Right lobe of liver (tissue), 6 donors: ENCODE results near the gene SLC9B1. TPM values are rescaled to one million over a fixed set of nuclear protein-coding genes. Genes with fewer than 3 reads are reported as not detected.
A peak's percentile ranks its signal among the peaks of the same experiment; 100 is the strongest.

Experiments
- ATAC-seq, 4 donors: fragments of 200-7000 bp; cut with Tn5 transposase; one replicate each; pipeline ENCODE4 v1.9.1; 2020; ENCODE audit warnings: mild to moderate bottlenecking in 4 of 4, moderate library complexity in 4 of 4
- DNase-seq, 3 donors: peaks; one replicate each; pipeline ENCODE4 v3.0.0-alpha.2; 2020
- H3K27ac ChIP-seq, 3 donors: fragments of 200-600 bp; one replicate each; pipeline ENCODE4 v1.8.0; 2022
- H3K27me3 ChIP-seq, 2 donors: fragments of 200-600 bp; one replicate each; pipeline ENCODE4 v1.8.0; 2022
- H3K36me3 ChIP-seq, 4 donors: fragments of 200-600 bp; sonication (generic) in 1 of 4; one replicate each; pipeline versions ENCODE4 v1.5.1 to v1.8.0; 2017 to 2022; ENCODE audit warnings: control low read depth in 1 of 4
- H3K4me1 ChIP-seq, 4 donors: fragments of 200-600 bp; sonication (generic) in 1 of 4; one replicate each; pipeline versions ENCODE4 v1.5.1 to v1.8.0; 2017 to 2022; ENCODE audit warnings: control low read depth in 1 of 4
- H3K4me3 ChIP-seq, 3 donors: fragments of 200-600 bp; one replicate each; pipeline ENCODE4 v1.8.0; 2022
- H3K9me3 ChIP-seq, 4 donors: fragments of 200-600 bp; sonication (generic) in 1 of 4; one replicate each; pipeline versions ENCODE4 v1.5.1 to v1.8.0; 2017 to 2022; ENCODE audit warnings: control low read depth in 1 of 4
- POLR2A ChIP-seq: fragments of 450-650 bp; IDR thresholded peaks from one replicate; pipeline ENCODE4 v1.6.1; 2017; ENCODE audit warnings: antibody characterized with exemption, mild to moderate bottlenecking
- WGBS: methylation state at CpG from one replicate; pipeline ENCODE4 v1.1.6; 2018; ENCODE audit warnings: low coverage, low lambda C conversion rate; ENCODE audit not compliant: insufficient coverage; ENCODE audit errors: missing lambda C conversion rate; 5-methylcytosine and 5-hydroxymethylcytosine counted together
- intact Hi-C, 2 donors: fragments of 100-400 bp; cut with DNase I; formaldehyde crosslinking; loops; one replicate each; pipeline versions ENCODE4 v1.11.2 to v1.14.1; 2022
- total RNA-seq, 6 experiments: library from RNA; depleted of rRNA in 2 of 6; stranded (reverse); fragments of >200 nt in 2 of 6; fragmentation: NEBNext Ultra II Directional in 3 of 6; extraction: Animal tissue kit (Norgen Biotek cat#: 25700) in 3 of 6; gene quantifications; one replicate each; pipeline versions ENCODE4 v1.1.0 to v1.2.4, GENCODE V29; 2016 to 2023
- TF ChIP-seq, protein P1 (sequence below), 4 donors: fragments of 200-600 bp in 3 of 4; fragments of 450-650 bp in 1 of 4; IDR thresholded peaks; one replicate each; pipeline versions ENCODE4 v1.5.1 to v1.8.0; 2016 to 2022; ENCODE audit warnings: antibody characterized with exemption in 4 of 4, mild to moderate bottlenecking in 2 of 4
- donor health status: DM: no; HTN: yes; CAD: no.
- donor health status: DM: no; HTN: no; CAD: no.
- donor health status: DM: no; HTN: no; CAD: no.
- donor health status: DM: no; HTN: yes; CAD: no.
- donor health status: DM: no; HTN: yes; CAD: no.

The SLC9B1 gene
- total RNA-seq, 6 experiments from 2014 or later, result 0.24 to 0.56 (median 0.51) TPM; not detected in 2

DNA sequence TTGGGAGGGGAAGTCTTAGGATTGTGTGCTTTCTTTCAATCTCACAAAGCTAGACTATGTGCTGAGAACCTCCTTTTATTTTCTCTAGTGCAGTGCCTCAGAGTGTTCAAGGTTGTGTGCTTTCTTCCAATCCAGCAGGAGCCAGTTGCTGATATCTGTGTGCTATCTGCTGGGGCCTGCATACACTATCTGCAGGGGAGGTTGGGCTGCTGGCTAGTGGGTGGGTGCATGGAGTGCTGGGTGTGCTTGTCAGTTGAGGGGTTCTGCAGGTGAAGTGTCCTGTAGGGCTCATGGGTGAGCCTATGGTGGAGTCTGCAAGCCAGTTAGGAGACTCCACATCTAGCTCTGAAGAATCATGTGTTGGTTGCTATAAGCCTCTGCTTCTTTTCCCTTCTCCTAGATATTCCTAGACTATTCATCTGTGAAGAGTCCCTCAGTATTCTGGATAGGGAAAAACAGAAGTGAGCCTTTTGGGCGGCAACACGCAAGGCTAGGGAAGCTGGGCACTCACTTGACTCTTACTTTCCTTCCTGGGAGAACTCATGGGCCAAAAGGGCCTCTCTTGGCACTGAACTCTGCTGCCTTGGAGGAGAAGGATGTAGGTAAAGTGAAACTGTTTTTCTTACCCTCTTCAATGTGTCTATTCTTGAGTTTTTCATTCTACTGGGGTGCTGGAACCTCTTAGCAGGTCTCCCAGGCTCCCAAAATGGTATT lies 158.7 kb downstream of the SLC9B1 start:
- no CpG with 5 or more reads among the region's 2 CpGs for WGBS
- intact Hi-C loops, result no loop called here
- H3K4me3 ChIP-seq, result no peak overlapping the region
- H3K27ac ChIP-seq, result no peak overlapping the region
- no peaks in the 10 kb centered on the region for H3K27me3 ChIP-seq
- peak in 3 of 4 donors; percentile 41 to 58 (median 54) for ATAC-seq
- DNase-seq, result no peak
- H3K9me3 ChIP-seq, result peaks cover 0 to 7% (median 0%) of the 10 kb centered on the region in 4 donors
- TF ChIP-seq POLR2A, result no peak
- TF ChIP-seq, protein P1, sequence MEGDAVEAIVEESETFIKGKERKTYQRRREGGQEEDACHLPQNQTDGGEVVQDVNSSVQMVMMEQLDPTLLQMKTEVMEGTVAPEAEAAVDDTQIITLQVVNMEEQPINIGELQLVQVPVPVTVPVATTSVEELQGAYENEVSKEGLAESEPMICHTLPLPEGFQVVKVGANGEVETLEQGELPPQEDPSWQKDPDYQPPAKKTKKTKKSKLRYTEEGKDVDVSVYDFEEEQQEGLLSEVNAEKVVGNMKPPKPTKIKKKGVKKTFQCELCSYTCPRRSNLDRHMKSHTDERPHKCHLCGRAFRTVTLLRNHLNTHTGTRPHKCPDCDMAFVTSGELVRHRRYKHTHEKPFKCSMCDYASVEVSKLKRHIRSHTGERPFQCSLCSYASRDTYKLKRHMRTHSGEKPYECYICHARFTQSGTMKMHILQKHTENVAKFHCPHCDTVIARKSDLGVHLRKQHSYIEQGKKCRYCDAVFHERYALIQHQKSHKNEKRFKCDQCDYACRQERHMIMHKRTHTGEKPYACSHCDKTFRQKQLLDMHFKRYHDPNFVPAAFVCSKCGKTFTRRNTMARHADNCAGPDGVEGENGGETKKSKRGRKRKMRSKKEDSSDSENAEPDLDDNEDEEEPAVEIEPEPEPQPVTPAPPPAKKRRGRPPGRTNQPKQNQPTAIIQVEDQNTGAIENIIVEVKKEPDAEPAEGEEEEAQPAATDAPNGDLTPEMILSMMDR (IDR thresholded peaks at IDR 0.05), result no peak
- H3K4me1 ChIP-seq, result peaks cover 0 to 6% (median 0%) of the 10 kb centered on the region in 4 donors
- no peaks in the 10 kb centered on the region for H3K36me3 ChIP-seq

DNA sequence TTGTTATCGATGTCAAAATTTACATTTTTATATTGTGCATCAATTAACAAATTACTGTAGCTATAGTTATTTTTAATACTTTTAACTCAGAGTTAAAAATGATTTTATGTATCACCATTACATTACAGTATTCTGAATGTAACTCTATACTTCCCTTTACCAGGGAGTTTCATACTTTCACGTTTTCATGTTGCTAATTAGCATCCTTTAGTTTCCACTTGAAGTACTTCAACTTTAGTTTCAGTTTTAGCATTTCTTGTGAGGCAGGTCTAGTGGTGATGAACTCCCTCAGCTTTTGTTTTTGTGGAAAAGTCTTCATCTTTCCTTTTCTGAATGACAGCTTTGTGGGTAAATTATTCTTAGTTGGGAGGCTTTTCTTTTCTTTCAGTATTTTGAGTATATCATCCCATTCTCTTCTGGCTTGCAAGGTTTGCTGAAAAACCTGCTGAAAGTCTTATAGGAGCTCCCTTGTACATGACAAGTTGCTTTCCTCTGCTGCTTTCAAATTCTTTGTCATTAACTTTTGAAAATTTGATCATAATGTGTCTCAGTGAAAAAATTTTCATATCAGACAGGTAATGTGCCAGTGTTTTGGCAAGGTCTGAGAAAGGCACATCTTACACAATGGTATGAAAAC lies 160.6 kb downstream of the SLC9B1 start:
- DNase-seq (no peak), ATAC-seq (no peak)
- intact Hi-C loops, result no loop called here
- Histone ChIP-seq H3K4me1 (peaks cover 0 to 6% (median 0%) of the 10 kb centered on the region in 4 donors), H3K27ac (no peak overlapping the region), H3K9me3 (peaks cover 0 to 7% (median 0%) of the 10 kb centered on the region in 4 donors), H3K27me3 (no peaks in the 10 kb centered on the region), H3K36me3 (no peaks in the 10 kb centered on the region), H3K4me3 (no peak overlapping the region)
- 76% methylated on average over 2 of the region's 2 CpGs for WGBS
- TF ChIP-seq, protein P1 (IDR thresholded peaks at IDR 0.05), result no peak
- TF ChIP-seq POLR2A, result no peak

Other genes with a start within 250 kb of the SLC9B1 start
- 100 to 1,000 TPM; 127 to 304 (median 190) TPM for gene UBE2D3, start 192.2 kb downstream of the SLC9B1 start, total RNA-seq
- gene CISD2, start 150.7 kb downstream of the SLC9B1 start, total RNA-seq, result 10 to 100 TPM; 29.8 to 34.7 (median 33.1) TPM
- gene SLC9B2, start 57.1 kb upstream of the SLC9B1 start, total RNA-seq, result 10 to 100 TPM; 27.9 to 49.1 (median 40.2) TPM
- 10 to 100 TPM; 32.3 to 70.6 (median 47.2) TPM for gene BDH2, start 80.1 kb upstream of the SLC9B1 start, total RNA-seq
- gene CENPE, start 178.6 kb upstream of the SLC9B1 start, total RNA-seq, result 1 to 10 TPM in 2 of 6 experiments, under 1 TPM in 3, not detected in 1; 0.63 to 1.7 (median 0.93) TPM